CD4-positive, alpha-beta memory T cell (primary cell): ENCODE measurements around the gene APBB2. TPM values are rescaled to one million over a fixed set of nuclear protein-coding genes. Genes with fewer than 3 reads are reported as not detected.
"Not testable (repeated sequence)": the region's sequence is repeated elsewhere in the genome, so short reads cannot be mapped to it uniquely, and the experiment has no call there.

ENCODE experiments used
- CTCF ChIA-PET: fragments of 350-600 bp; sonication (Branson Sonifier 250); formaldehyde crosslinking; loops from one replicate; lab custom pipeline; 2021; ENCODE audit warnings: inconsistent platforms; ENCODE audit not compliant: partially characterized antibody; lab: Charles Lee
- POLR2A ChIA-PET: fragments of 350-600 bp; sonication (Branson Sonifier 250); formaldehyde crosslinking; loops from one replicate; lab custom pipeline; 2021; ENCODE audit not compliant: partially characterized antibody; lab: Charles Lee
- DNase-seq, 5 donors: peaks; one replicate each; pipeline versions ENCODE4 v3.0.0 to v3.0.0-alpha.2; 2020 to 2022; ENCODE audit warnings: mixed read lengths in 1 of 5
- H3K27ac ChIP-seq: one replicate; pipeline ENCODE4 v1.7.0; 2013; ENCODE audit warnings: low read depth, low read length
- H3K27me3 ChIP-seq: 2 replicates; pipeline ENCODE4 v1.7.0; 2013; ENCODE audit warnings: mild to moderate bottlenecking, low read length, moderate library complexity; ENCODE audit not compliant: insufficient read depth
- H3K36me3 ChIP-seq: 2 replicates; pipeline ENCODE4 v1.7.0; 2013; ENCODE audit warnings: mild to moderate bottlenecking, low read length, moderate library complexity; ENCODE audit not compliant: insufficient read depth
- H3K4me1 ChIP-seq: 2 replicates; pipeline ENCODE4 v1.7.0; 2013; ENCODE audit warnings: mild to moderate bottlenecking, low read length, moderate library complexity; ENCODE audit not compliant: insufficient read depth
- H3K4me3 ChIP-seq, 2 donors: one replicate each; pipeline ENCODE4 v1.7.0; 2013; ENCODE audit warnings: low read length in 2 of 2, mild to moderate bottlenecking in 1 of 2
- H3K9me3 ChIP-seq, 2 donors: one replicate each; pipeline ENCODE4 v1.7.0; 2013; ENCODE audit warnings: low read length in 2 of 2, control low read depth in 1 of 2; ENCODE audit not compliant: control insufficient read depth in 1 of 2
- H3K27ac Mint-ChIP-seq, 7 donors: one replicate each; pipeline ENCODE4 v1.8.0; 2020 to 2021; ENCODE audit warnings: mixed read lengths in 7 of 7, mild to moderate bottlenecking in 6 of 7, inconsistent platforms in 3 of 7, moderate library complexity in 3 of 7
- H3K27me3 Mint-ChIP-seq, 2 donors: one replicate each; pipeline ENCODE4 v1.8.0; 2020 to 2021; ENCODE audit warnings: mixed read lengths in 2 of 2
- H3K36me3 Mint-ChIP-seq, 2 donors: one replicate each; pipeline ENCODE4 v1.8.0; 2020 to 2021; ENCODE audit warnings: mixed read lengths in 2 of 2, inconsistent platforms in 1 of 2, mild to moderate bottlenecking in 1 of 2
- H3K4me1 Mint-ChIP-seq, 4 donors: one replicate each; pipeline ENCODE4 v1.8.0; 2020 to 2021; ENCODE audit warnings: mixed read lengths in 4 of 4, mild to moderate bottlenecking in 1 of 4
- H3K4me3 Mint-ChIP-seq, 8 donors: one replicate each; pipeline ENCODE4 v1.8.0; 2020 to 2021; ENCODE audit warnings: mixed read lengths in 8 of 8, mild to moderate bottlenecking in 7 of 8, moderate library complexity in 6 of 8, inconsistent platforms in 3 of 8
- H3K9me3 Mint-ChIP-seq, 8 donors: one replicate each; pipeline ENCODE4 v1.8.0; 2020 to 2021; ENCODE audit warnings: mixed read lengths in 8 of 8, mild to moderate bottlenecking in 5 of 8, inconsistent platforms in 3 of 8, moderate library complexity in 1 of 8
- intact Hi-C: fragments of 100-400 bp; cut with micrococcal nuclease; formaldehyde crosslinking; loops from one replicate; pipeline ENCODE4 v1.15.1; 2023
- polyA plus RNA-seq, 2 donors: library from polyadenylated mRNA; unstranded; fragments of 300-500 nt; fragmentation: Illumina TruSeq; gene quantifications; one replicate each; pipeline ENCODE4 v1.2.3, GENCODE V29; 2021
- total RNA-seq, 2 experiments: library from RNA; stranded (reverse); gene quantifications; one replicate each; pipeline ENCODE4 v1.2.3, GENCODE V29; 2021

The APBB2 gene
- total and polyA plus RNA-seq, 4 experiments from 2014 or later: 0.50 to 0.58 TPM; not detected in 2

DNA sequence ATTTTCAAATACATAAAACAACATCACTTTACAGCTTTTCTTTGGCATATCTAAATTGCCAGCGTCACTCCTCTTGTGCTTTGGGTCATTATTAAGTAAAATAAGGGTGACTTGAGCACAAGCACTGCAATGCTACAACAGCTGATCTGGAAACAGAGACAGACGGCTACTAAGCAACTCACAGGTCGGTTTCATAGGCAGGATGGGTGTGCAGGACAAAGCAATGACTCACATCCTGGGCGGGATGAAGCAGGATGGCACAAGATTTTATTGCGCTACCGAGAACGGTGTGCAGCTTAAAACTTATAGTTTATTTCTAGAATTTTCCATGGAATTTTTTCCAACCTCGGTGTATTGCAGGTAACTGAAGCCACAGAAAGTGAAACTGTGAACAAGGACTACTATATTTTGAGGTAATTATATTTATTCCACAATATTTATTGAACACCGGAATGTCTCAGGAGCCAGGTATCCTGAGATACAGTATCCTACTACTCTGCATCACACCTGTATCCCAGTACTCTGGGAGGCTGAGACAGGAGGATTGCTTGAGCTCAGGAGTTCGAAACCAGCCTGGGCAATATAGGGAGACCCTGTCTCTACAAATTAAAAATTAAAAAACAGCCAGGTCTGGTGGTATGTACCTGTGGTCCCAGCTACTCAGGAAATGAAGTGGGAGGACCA is 215.5 kb downstream of the APBB2 start:
- no peaks in the 10 kb centered on the region for H3K27me3 ChIP-seq
- Mint-ChIP-seq H3K27me3 (peaks cover 7 to 9% of the 10 kb centered on the region in 2 donors), H3K4me3 (no peak overlapping the region), H3K9me3 (no peaks in the 10 kb centered on the region), H3K27ac (no peak overlapping the region), H3K4me1 (peaks cover 0 to 2% (median 0%) of the 10 kb centered on the region in 4 donors), H3K36me3 (no peaks in the 10 kb centered on the region)
- no peak overlapping the region for H3K27ac ChIP-seq
- intact Hi-C loops: no loop called here
- no peak for DNase-seq
- no peaks in the 10 kb centered on the region for H3K9me3 ChIP-seq
- H3K36me3 ChIP-seq: no peaks in the 10 kb centered on the region
- ChIA-PET POLR2A (no interaction called here), CTCF (interaction anchor here (1.6 kb wide), 1 partner anchor 9 kb away, joined by 5 read pairs; no protein-coding TSS in a partner anchor)
- H3K4me3 ChIP-seq: no peak overlapping the region
- no peaks in the 10 kb centered on the region for H3K4me1 ChIP-seq

DNA sequence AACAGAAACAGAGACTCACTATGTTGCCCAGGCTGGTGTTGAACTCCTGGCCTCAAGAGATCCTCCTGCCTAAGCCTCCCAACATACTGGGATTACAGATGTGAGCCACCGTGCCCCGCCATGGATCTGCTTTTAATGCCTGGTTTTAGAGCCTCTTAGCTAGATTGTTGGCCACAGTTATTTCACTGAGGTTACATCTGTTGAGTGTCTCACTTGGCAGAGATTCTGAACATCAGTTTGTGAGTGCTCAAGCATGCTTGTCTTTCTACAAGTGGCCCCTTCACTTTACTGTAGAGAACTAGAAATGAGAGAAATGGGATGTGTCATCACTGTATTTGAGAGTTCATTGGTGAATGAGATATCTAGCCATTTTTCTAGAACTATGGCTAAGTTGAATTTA is 218.5 kb downstream of the APBB2 start:
- CTCF ChIA-PET: no interaction called here
- no peak overlapping the region for H3K4me3 ChIP-seq
- POLR2A ChIA-PET: no interaction called here
- DNase-seq: no peak
- H3K9me3 Mint-ChIP-seq: peaks cover 0 to 3% (median 0%) of the 10 kb centered on the region in 8 donors
- H3K4me1 ChIP-seq: no peaks in the 10 kb centered on the region
- H3K4me3 Mint-ChIP-seq: no peak overlapping the region
- H3K36me3 ChIP-seq: no peaks in the 10 kb centered on the region
- no peaks in the 10 kb centered on the region for H3K9me3 ChIP-seq
- H3K4me1 Mint-ChIP-seq: peaks cover 0 to 4% (median 1%) of the 10 kb centered on the region in 4 donors
- H3K27ac ChIP-seq: no peak overlapping the region
- no peaks in the 10 kb centered on the region for H3K27me3 ChIP-seq
- H3K27ac Mint-ChIP-seq: peak overlapping the region in 1 of 7 donors; percentile 16
- intact Hi-C loops: no loop called here
- no peaks in the 10 kb centered on the region for H3K36me3 Mint-ChIP-seq
- H3K27me3 Mint-ChIP-seq: peaks cover 3 to 6% of the 10 kb centered on the region in 2 donors

DNA sequence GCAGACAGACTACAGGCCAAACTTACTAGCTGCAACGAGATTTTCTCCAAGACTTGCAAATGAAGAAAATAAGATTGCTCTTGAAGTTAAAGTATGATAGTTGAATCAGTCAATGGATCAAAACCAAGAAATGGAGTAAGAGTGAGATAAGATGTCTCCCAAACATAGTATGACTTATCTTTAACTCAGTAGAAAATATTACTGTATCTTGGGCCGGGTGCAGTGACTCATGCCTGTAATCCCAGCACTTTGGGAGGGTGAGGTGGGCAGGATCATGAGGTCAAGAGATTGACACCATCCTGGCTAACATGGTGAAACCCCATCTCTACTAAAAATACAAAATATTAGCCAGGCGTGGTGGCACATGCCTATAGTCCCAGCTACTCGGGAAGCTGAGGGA is 220.0 kb downstream of the APBB2 start:
- H3K9me3 ChIP-seq, H3K36me3 ChIP-seq, H3K4me3 ChIP-seq, H3K27ac ChIP-seq, H3K27ac Mint-ChIP-seq, DNase-seq, H3K27me3 Mint-ChIP-seq, POLR2A ChIA-PET, intact Hi-C loops, H3K4me1 Mint-ChIP-seq, H3K9me3 Mint-ChIP-seq, H3K4me1 ChIP-seq, H3K36me3 Mint-ChIP-seq, H3K4me3 Mint-ChIP-seq, H3K27me3 ChIP-seq: not testable (repeated sequence)
- CTCF ChIA-PET: interaction anchor here (0.7 kb wide), 1 partner anchor 208 kb away, joined by 3 read pairs; no protein-coding TSS in a partner anchor

DNA sequence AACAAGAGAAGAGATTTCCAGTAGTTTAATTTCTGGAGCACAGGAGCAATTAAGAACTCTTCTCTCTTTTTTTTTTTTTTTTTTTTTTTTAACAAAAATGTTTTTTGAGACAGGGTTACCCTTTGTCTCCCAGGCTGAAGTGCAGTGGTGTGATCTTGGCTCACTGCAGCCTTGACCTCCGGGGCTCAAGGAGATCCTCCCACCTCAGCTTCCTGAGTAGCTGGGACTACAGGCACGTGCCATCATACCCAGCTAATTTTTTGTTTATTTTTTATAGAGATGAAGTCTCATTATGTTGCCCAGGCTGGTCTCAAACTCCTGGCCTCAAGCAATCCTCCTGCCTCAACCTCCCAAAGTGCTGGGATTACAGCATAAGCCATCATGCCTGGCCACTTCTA is 221.0 kb downstream of the APBB2 start:
- CTCF ChIA-PET, DNase-seq, intact Hi-C loops, H3K4me3 ChIP-seq, H3K27ac Mint-ChIP-seq, POLR2A ChIA-PET, H3K4me1 Mint-ChIP-seq, H3K27ac ChIP-seq, H3K4me3 Mint-ChIP-seq, H3K36me3 ChIP-seq, H3K36me3 Mint-ChIP-seq, H3K4me1 ChIP-seq, H3K27me3 Mint-ChIP-seq, H3K9me3 Mint-ChIP-seq, H3K27me3 ChIP-seq, H3K9me3 ChIP-seq: not testable (repeated sequence)

DNA sequence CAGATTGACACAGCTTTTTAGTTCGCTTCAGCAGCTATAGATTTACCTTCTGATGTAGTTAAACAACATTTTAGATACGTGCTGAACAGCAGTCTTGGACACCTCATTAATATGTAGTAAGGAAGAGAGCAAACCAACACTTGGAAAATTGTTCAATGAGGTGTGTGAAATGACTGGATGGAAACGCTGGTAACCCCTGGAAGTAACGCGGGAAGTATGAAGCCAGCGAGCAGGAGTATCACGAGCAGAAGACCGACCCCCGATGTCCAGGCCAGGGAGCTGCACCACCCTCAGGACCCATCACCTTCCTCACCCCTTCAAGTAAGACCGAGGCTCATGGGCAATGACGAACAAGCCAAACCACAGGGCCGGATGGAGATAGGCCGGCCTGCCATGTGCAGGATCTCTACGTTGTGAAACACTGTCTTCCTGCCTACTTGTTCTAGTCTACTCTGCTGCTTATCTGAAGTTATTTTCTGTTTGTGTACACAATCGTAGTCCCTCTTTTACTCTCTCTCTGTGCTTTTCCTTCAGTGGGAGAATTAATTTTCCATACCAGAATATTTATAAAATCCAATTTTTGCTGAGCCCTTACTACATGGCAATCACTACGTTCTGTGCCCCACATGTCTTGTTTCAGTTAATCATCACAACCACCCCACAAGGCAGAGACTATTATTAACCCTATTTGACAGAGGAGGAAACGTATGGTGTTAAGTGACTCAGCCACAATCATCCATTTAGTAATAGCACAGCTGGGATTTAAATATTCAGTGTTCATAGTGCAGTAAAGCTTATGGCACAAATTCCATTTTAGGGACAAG is 221.7 kb downstream of the APBB2 start:
- no peak for DNase-seq
- CTCF ChIA-PET: no interaction called here
- Mint-ChIP-seq H3K4me3 (no peak overlapping the region), H3K36me3 (no peaks in the 10 kb centered on the region), H3K27me3 (peaks cover 3 to 6% of the 10 kb centered on the region in 2 donors), H3K9me3 (peaks cover 0 to 3% (median 0%) of the 10 kb centered on the region in 8 donors), H3K4me1 (peaks cover 0 to 4% (median 0%) of the 10 kb centered on the region in 4 donors), H3K27ac (no peak overlapping the region)
- Histone ChIP-seq H3K27me3 (no peaks in the 10 kb centered on the region), H3K9me3 (no peaks in the 10 kb centered on the region), H3K4me3 (no peak overlapping the region), H3K36me3 (no peaks in the 10 kb centered on the region), H3K4me1 (no peaks in the 10 kb centered on the region), H3K27ac (no peak overlapping the region)
- intact Hi-C loops: no loop called here
- POLR2A ChIA-PET: no interaction called here

DNA sequence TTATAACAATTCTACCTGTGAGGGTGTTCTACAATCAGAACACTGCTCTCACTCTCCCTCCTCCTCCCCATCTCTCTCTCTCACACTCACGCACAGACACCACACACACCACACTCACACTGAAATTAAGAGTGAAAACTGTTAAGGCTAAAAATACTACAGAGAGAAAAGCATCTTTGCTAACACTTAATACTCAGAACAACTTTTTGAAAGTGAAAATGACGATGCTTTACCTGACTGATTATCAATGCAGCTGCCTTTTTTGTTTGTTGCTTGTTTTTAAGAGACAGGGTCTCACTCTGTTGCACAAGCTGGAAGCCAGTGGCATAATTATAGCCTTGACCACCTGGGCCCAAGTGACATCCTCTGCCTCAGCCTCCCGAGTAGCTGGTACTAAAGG is 222.4 kb downstream of the APBB2 start:
- Histone ChIP-seq H3K4me1 (no peaks in the 10 kb centered on the region), H3K36me3 (no peaks in the 10 kb centered on the region), H3K27me3 (no peaks in the 10 kb centered on the region), H3K4me3 (no peak overlapping the region), H3K9me3 (no peaks in the 10 kb centered on the region), H3K27ac (no peak overlapping the region)
- Mint-ChIP-seq H3K27me3 (peaks cover 2 to 3% of the 10 kb centered on the region in 2 donors), H3K27ac (no peak overlapping the region), H3K36me3 (no peaks in the 10 kb centered on the region), H3K9me3 (peaks cover 0 to 3% (median 0%) of the 10 kb centered on the region in 8 donors), H3K4me1 (peaks cover 0 to 4% (median 0%) of the 10 kb centered on the region in 4 donors), H3K4me3 (no peak overlapping the region)
- intact Hi-C loops: no loop called here
- no peak for DNase-seq
- ChIA-PET POLR2A (no interaction called here), CTCF (no interaction called here)

DNA sequence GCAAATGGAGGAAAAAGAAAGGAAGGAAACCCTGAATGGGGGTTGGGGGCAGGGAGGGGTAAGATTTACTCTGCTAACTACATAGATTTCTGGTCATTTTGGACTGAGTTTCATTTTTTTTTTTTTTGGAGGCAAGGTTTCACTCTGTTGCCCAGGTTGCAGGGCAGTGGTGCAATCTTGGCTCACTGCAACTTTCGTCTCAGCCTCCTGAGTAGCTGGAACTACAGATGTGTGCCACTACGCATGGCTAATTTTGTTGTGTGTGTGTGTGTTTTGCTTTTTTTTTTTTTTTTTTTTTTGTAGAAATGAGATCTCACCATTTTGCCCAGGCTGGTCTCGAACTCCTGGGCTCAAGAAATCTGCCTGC is 223.5 kb downstream of the APBB2 start:
- Mint-ChIP-seq H3K4me1 (peaks cover 0 to 4% (median 0%) of the 10 kb centered on the region in 4 donors), H3K36me3 (no peaks in the 10 kb centered on the region), H3K9me3 (peaks cover 0 to 3% (median 0%) of the 10 kb centered on the region in 8 donors), H3K4me3 (no peak overlapping the region), H3K27me3 (no peaks in the 10 kb centered on the region), H3K27ac (no peak overlapping the region)
- Histone ChIP-seq H3K4me1 (no peaks in the 10 kb centered on the region), H3K27me3 (no peaks in the 10 kb centered on the region), H3K4me3 (no peak overlapping the region), H3K9me3 (no peaks in the 10 kb centered on the region), H3K36me3 (no peaks in the 10 kb centered on the region), H3K27ac (no peak overlapping the region)
- ChIA-PET CTCF (no interaction called here), POLR2A (no interaction called here)
- no peak for DNase-seq
- intact Hi-C loops: no loop called here
